Measurements from ENCODE around the gene NR4A1.

DNA sequence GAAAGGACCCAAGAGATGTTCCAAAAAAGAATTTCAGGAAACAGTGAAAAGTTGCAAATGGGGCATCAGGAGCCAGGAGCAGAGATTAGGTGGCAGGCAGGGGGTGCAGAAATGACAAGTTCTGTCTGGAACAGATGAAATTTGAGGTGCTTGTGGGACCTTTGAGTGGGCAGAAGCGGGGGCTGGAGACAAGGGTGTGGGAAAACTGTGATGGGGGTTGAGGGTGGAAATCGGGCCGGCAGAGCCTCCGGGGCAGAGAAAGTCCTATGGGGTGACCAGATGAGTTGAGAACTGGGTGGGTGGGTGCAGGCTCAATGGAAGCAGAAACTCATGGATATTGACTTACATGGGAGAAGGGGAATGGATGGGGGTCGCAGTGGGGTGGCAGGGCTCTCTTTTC, 1.6 kb upstream of the NR4A1 start:
- TF ChIP-seq ZNF687 (IDR thresholded peaks at IDR 0.05) (no peak), POLR2A (IDR thresholded peaks at IDR 0.05; ENCODE audit: low read depth, low read length) (no peak)
